ENCODE results near the gene RMDN2. TPM values are rescaled to one million over a fixed set of nuclear protein-coding genes. Genes with fewer than 3 reads are reported as not detected.

RMDN2 gene
- total and polyA plus RNA-seq, 2 experiments from 2014 or later = 3.4 to 3.6 TPM

DNA sequence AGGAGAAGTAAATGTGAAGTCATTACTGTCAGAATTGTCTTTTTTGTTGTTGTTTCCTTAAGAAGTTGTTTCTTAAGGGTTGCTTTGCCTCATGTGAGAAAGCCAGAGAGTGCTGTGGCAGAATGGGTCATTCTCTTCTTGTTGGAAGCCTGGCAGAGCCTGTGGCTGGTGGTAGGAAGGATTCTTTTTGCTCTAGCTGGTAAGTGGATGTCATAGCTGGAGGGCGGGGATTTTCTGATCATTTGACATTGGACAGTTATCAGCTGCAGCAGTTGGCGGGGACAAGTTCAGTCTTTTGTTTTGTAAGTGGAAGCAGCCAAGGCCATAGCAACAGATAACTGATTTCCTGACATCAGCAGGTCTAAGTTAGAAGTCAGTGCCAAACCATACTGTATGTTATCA is 5.5 kb upstream of the RMDN2 start:
- H3F3A ChIP-seq (replicated peaks; ENCODE audit: low read depth) = no peaks in the 10 kb centered on the region; the same call in 1 of the 2 replicates
- H3K27ac ChIP-seq (ENCODE audit: low read depth) = no peak overlapping the region
- H4K20me1 ChIP-seq (replicated peaks; ENCODE audit: insufficient read depth) = no peaks in the 10 kb centered on the region
- peaks cover 8% of the 10 kb centered on the region for H3K4me1 Mint-ChIP-seq
- H3K4me3 Mint-ChIP-seq = no peak overlapping the region
- TF ChIP-seq EZH2phosphoT487 (IDR thresholded peaks at IDR 0.05; ENCODE audit: unreplicated experiment) = no peak
- H3K4me2 ChIP-seq = no peak overlapping the region
- H3K4me1 ChIP-seq (ENCODE audit: insufficient read depth) = no peaks in the 10 kb centered on the region; the same call in 1 of the 2 replicates
- no peak overlapping the region for H3K27ac Mint-ChIP-seq
- H3K36me3 ChIP-seq (ENCODE audit: insufficient read depth) = no peaks in the 10 kb centered on the region
- H3K27me3 ChIP-seq (ENCODE audit: insufficient read depth) = peaks cover 12% of the 10 kb centered on the region
- no peaks in the 10 kb centered on the region for H3K9me3 Mint-ChIP-seq
- no peaks in the 10 kb centered on the region for H3K79me2 ChIP-seq (replicated peaks; ENCODE audit: insufficient read depth)
- no peaks in the 10 kb centered on the region for H3K27me3 Mint-ChIP-seq (ENCODE audit: insufficient read depth, low read depth, poor library complexity)
- ATAC-seq = no peak
- peaks cover 6% of the 10 kb centered on the region; the same call in 1 of the 2 replicates for H3K9me2 ChIP-seq (ENCODE audit: insufficient read depth)
- H2AFZ ChIP-seq = peak overlapping the region; percentile 54; the same call in 1 of the 2 replicates
- no peak for DNase-seq (ENCODE audit: low spot score)
- H3K36me3 Mint-ChIP-seq (ENCODE audit: low read depth) = peaks cover 2% of the 10 kb centered on the region; the same call in 2 of the 3 replicates
- H3K4me3 ChIP-seq = no peak overlapping the region

GRCh38 chr2:37920570-37920969 is 4.5 kb upstream of the RMDN2 start:
- Histone ChIP-seq H3K4me1 (ENCODE audit: insufficient read depth) (no peaks in the 10 kb centered on the region; the same call in 1 of the 2 replicates), H3K9me2 (ENCODE audit: insufficient read depth) (peaks cover 6% of the 10 kb centered on the region; the same call in 1 of the 2 replicates), H3F3A (replicated peaks; ENCODE audit: low read depth) (no peaks in the 10 kb centered on the region; the same call in 1 of the 2 replicates), H3K4me2 (no peak overlapping the region), H4K20me1 (replicated peaks; ENCODE audit: insufficient read depth) (no peaks in the 10 kb centered on the region), H3K4me3 (no peak overlapping the region), H3K27me3 (ENCODE audit: insufficient read depth) (peaks cover 12% of the 10 kb centered on the region), H3K27ac (ENCODE audit: low read depth) (no peak overlapping the region), H3K36me3 (ENCODE audit: insufficient read depth) (no peaks in the 10 kb centered on the region), H2AFZ (no peak overlapping the region), H3K79me2 (replicated peaks; ENCODE audit: insufficient read depth) (no peaks in the 10 kb centered on the region)
- Mint-ChIP-seq H3K27ac (no peak overlapping the region), H3K36me3 (ENCODE audit: low read depth) (peaks cover 4% of the 10 kb centered on the region; the same call in 2 of the 3 replicates), H3K4me3 (no peak overlapping the region), H3K4me1 (peaks cover 8% of the 10 kb centered on the region), H3K27me3 (ENCODE audit: insufficient read depth, low read depth, poor library complexity) (peaks cover 2% of the 10 kb centered on the region), H3K9me3 (no peaks in the 10 kb centered on the region)
- TF ChIP-seq REST (IDR thresholded peaks at IDR 0.05; ENCODE audit: unreplicated experiment) (no peak), NANOG (IDR thresholded peaks at IDR 0.05; ENCODE audit: borderline replicate concordance) (no peak), STAT1 (IDR thresholded peaks at IDR 0.05; ENCODE audit: unreplicated experiment) (no peak)
- ATAC-seq = no peak
- DNase-seq (ENCODE audit: low spot score) = no peak

- H3K27me3 ChIP-seq (ENCODE audit: insufficient read depth) = peaks cover 12% of the 10 kb centered on the region
- ATAC-seq (no peak), DNase-seq (ENCODE audit: low spot score) (no peak)
- Mint-ChIP-seq H3K27ac (no peak overlapping the region), H3K9me3 (no peaks in the 10 kb centered on the region), H3K4me1 (peaks cover 8% of the 10 kb centered on the region), H3K27me3 (ENCODE audit: insufficient read depth, low read depth, poor library complexity) (peaks cover 2% of the 10 kb centered on the region), H3K36me3 (ENCODE audit: low read depth) (peaks cover 4% of the 10 kb centered on the region; the same call in 2 of the 3 replicates), H3K4me3 (no peak overlapping the region; the same call in 2 of the 3 replicates)
- peaks cover 6% of the 10 kb centered on the region; the same call in 1 of the 2 replicates for H3K9me2 ChIP-seq (ENCODE audit: insufficient read depth)
- no peaks in the 10 kb centered on the region; the same call in 1 of the 2 replicates for H3K4me1 ChIP-seq (ENCODE audit: insufficient read depth)
- peak overlapping the region; percentile 75 for H2AFZ ChIP-seq
- H3K4me3 ChIP-seq = no peak overlapping the region
- no peaks in the 10 kb centered on the region; the same call in 1 of the 2 replicates for H3F3A ChIP-seq (replicated peaks; ENCODE audit: low read depth)
- no peaks in the 10 kb centered on the region for H3K36me3 ChIP-seq (ENCODE audit: insufficient read depth)
- H4K20me1 ChIP-seq (replicated peaks; ENCODE audit: insufficient read depth) = no peaks in the 10 kb centered on the region
- H3K4me2 ChIP-seq = no peak overlapping the region
- H3K27ac ChIP-seq (ENCODE audit: low read depth) = no peak overlapping the region
- no peaks in the 10 kb centered on the region for H3K79me2 ChIP-seq (replicated peaks; ENCODE audit: insufficient read depth)
- TF ChIP-seq EZH2phosphoT487 (IDR thresholded peaks at IDR 0.05; ENCODE audit: unreplicated experiment) (no peak), ZNF331 (CRISPR knock-in tag; IDR thresholded peaks at IDR 0.05; ENCODE audit: low read depth) (no peak), NANOG (IDR thresholded peaks at IDR 0.05; ENCODE audit: borderline replicate concordance) (no peak)
- TF ChIP-seq, protein P1, sequence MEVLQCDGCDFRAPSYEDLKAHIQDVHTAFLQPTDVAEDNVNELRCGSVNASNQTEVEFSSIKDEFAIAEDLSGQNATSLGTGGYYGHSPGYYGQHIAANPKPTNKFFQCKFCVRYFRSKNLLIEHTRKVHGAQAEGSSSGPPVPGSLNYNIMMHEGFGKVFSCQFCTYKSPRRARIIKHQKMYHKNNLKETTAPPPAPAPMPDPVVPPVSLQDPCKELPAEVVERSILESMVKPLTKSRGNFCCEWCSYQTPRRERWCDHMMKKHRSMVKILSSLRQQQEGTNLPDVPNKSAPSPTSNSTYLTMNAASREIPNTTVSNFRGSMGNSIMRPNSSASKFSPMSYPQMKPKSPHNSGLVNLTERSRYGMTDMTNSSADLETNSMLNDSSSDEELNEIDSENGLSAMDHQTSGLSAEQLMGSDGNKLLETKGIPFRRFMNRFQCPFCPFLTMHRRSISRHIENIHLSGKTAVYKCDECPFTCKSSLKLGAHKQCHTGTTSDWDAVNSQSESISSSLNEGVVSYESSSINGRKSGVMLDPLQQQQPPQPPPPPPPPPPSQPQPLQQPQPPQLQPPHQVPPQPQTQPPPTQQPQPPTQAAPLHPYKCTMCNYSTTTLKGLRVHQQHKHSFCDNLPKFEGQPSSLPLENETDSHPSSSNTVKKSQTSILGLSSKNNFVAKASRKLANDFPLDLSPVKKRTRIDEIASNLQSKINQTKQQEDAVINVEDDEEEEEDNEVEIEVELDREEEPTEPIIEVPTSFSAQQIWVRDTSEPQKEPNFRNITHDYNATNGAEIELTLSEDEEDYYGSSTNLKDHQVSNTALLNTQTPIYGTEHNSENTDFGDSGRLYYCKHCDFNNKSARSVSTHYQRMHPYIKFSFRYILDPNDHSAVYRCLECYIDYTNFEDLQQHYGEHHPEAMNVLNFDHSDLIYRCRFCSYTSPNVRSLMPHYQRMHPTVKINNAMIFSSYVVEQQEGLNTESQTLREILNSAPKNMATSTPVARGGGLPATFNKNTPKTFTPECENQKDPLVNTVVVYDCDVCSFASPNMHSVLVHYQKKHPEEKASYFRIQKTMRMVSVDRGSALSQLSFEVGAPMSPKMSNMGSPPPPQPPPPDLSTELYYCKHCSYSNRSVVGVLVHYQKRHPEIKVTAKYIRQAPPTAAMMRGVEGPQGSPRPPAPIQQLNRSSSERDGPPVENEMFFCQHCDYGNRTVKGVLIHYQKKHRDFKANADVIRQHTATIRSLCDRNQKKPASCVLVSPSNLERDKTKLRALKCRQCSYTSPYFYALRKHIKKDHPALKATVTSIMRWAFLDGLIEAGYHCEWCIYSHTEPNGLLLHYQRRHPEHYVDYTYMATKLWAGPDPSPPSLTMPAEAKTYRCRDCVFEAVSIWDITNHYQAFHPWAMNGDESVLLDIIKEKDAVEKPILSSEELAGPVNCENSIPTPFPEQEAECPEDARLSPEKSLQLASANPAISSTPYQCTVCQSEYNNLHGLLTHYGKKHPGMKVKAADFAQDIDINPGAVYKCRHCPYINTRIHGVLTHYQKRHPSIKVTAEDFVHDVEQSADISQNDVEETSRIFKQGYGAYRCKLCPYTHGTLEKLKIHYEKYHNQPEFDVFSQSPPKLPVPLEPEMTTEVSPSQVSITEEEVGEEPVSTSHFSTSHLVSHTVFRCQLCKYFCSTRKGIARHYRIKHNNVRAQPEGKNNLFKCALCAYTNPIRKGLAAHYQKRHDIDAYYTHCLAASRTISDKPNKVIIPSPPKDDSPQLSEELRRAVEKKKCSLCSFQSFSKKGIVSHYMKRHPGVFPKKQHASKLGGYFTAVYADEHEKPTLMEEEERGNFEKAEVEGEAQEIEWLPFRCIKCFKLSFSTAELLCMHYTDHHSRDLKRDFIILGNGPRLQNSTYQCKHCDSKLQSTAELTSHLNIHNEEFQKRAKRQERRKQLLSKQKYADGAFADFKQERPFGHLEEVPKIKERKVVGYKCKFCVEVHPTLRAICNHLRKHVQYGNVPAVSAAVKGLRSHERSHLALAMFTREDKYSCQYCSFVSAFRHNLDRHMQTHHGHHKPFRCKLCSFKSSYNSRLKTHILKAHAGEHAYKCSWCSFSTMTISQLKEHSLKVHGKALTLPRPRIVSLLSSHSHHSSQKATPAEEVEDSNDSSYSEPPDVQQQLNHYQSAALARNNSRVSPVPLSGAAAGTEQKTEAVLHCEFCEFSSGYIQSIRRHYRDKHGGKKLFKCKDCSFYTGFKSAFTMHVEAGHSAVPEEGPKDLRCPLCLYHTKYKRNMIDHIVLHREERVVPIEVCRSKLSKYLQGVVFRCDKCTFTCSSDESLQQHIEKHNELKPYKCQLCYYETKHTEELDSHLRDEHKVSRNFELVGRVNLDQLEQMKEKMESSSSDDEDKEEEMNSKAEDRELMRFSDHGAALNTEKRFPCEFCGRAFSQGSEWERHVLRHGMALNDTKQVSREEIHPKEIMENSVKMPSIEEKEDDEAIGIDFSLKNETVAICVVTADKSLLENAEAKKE (CRISPR knock-in tag; IDR thresholded peaks at IDR 0.05) = no peak
Measured at GRCh38 chr2:37921781-37922180, 3.3 kb upstream of the RMDN2 start.

All from GM23338 (cell line).